NCI-H128 (cell line): Measurements from ENCODE around the gene TRIM69.
"Not testable (repeated sequence)": the region's sequence is repeated elsewhere in the genome, so short reads cannot be mapped to it uniquely, and the experiment has no call there.

Experiments
- DNase-seq: peaks from one replicate; lab custom pipeline; 2025; ENCODE audit not compliant: unreplicated experiment; lab: John Stamatoyannopoulos, UW

Gene TRIM69

DNA sequence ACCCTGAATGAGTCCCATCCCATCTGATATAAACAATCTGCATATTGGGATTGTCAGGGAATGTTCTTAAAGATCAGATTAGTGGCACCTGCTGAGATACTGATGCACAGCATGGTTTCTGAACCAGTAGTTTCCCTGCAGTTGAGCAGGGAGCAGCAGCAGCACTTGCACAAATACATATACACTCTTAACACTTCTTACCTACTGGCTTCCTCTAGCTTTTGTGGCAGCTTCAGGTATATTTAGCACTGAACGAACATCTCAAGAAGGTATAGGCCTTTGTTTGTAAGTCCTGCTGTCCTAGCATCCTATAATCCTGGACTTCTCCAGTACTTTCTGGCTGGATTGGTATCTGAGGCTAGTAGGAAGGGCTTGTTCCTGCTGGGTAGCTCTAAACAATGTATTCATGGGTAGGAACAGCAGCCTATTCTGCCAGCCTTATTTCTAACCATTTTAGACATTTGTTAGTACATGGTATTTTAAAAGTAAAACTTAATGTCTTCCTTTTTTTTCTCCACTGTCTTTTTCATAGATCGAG is 20.5 kb upstream of the TRIM69 start:
- DNase-seq = no peak

DNA sequence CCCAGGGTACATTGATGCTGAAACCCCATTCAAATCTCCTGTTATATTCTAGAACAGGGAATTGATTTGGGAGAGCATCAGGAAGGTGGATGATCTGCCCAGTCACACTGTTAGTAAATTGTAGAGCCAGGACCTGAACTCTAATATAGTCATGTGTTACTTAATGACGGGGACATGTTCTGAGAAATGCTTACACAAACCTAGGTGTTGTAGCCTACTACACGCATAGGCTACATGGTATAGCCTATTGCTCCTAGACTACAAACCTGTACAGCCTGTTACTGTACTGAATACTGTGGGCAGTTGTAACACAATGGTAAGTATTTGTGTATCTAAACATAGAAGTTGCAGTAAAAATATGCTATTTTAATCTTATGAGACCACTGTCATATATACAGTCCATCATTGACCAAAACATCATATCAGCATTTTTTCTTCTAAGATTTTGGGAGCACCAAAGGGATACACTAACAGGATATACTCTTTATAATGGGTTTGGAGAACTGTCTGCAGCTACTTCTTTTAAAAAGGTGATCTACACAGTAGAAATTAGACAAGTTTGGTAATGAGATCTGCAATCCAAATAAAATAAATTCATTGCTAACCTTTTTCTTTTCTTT is 19.2 kb upstream of the TRIM69 start:
- no peak for DNase-seq

DNA sequence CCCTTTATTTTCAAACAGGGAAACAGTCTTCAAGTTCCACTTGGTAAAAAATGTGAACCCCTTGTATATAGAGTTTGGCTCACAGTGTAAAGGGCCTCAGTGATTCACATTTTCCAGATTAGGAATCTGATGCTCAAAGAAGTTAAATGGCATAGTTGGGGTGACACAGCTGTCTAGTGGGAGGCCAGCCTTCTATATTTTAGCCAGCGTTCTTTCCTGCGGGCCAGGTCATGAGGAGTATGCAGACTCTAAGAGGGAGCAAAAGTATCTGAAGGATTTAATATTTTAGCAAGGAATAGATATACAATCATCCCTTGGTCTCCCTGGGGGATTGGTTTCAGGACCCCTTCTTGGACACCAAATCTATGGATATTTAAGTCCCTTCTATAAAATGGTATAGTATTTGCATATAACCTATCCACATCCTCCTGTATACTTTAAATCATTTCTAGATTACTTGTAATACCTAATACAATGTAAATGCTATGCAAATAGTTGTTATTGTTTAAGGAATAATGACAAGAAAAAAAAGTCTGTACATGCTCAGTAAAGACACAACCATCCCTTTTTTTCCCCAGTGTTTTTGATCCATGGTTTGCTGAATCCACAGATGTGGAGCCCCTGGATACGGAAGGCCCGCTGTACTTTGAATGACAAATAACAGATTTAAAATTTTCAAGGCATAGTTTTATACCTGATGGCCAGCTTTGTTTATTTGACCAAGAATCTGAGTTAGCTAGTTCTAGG is 18.0 kb upstream of the TRIM69 start:
- no peak for DNase-seq

DNA sequence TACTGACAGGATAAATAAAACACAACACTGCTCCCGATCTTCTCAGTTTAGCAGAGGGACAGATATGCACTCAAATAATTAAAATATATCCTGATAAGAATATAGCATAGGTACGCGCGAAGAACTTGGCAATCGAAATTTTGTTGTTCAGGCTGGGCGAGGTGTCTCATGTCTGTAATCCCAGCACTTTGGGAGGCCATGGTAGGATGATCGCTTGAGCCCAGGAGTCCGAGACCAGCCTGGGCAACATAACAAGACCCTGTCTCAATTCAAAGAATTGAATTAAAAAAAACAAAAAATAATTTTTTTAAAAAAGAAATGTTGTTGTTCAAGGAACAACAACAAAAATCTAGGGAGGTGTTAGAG is 17.4 kb upstream of the TRIM69 start:
- DNase-seq = no peak

DNA sequence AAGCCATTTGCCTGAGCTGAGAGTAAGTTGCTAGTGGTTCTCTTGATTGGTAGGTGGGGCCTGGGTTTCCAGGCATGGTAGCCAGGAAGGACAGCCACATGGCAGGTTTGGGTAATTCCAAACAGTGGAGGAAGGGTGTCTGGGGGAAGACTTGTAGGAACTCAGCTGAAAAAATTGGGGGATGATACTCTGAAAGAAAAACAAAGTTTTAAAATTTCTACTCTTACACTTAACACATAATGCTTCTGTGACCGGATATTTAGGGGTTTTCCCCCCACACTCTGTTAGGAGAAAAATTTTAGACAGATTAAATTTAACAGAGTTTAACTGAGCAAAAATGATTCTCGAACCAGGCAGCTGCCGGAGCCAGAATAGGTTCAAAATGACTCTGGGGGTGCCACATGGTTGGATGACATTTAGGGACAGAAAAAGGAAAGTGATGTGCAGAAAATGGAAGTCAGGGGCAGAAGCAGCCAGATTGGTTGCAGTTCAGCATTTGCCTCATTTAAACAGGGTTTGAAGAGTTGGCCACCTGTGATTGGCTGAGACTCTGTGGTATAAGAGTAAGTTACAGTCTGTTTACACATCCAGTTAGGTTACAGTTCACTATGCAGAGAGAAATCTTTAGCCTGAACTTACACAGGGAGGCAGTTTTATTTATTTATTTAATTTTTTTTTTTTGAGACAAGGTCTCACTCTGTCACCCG is 16.9 kb upstream of the TRIM69 start:
- no peak for DNase-seq

DNA sequence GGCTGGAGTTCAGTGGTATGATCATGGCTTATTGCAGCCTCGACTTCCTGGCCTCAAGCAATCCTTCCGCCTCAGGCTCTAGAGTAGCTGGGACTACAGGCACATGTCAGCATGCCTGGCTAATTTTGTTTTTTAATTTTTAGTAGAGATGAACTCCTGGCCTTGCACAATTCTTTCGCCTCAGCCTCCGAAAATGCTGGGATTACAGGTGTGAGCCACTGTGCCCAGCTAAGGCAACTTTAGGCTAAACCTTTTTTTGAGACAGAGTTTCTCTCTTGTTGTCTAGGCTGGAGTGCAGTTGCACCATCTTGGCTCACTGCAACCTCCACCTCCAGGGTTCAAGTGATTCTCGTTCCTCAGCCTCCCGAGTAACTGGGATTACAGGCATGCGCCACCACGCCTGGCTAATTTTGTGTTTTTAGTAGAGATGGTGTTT is 16.3 kb upstream of the TRIM69 start:
- not testable (repeated sequence) for DNase-seq

DNA sequence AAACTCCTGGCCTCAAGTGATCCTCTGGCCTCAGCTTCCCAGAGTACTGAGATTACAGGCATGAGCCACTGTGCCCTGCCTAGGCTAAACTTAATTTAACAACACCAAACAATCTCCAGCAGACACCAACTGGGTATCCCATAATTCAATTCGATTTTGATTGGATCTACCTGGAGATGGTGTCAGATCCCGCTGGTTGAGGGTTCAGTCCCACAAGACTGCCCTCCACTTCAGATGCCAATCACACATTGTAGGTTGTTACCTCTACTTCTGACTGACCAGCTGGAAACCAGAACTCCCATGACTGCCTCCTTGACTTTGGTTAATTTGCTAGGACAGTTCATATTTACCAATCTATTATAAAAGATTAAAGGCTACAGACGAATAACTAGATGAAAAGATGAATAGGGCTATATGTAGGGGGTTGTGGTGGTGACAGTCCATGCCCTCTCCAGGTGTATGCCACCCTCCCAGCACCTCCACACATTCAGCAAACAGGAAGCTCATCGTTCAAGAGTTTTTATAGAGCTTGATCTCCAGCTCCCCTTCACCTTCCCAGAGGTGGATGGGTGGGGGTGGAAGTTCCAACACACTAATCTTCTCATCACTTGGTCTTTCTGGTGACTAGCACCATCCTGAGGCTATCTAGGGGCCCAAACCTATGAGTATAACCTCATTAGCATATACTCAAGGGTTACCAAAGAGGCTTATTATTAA is 15.7 kb upstream of the TRIM69 start:
- DNase-seq = no peak

DNA sequence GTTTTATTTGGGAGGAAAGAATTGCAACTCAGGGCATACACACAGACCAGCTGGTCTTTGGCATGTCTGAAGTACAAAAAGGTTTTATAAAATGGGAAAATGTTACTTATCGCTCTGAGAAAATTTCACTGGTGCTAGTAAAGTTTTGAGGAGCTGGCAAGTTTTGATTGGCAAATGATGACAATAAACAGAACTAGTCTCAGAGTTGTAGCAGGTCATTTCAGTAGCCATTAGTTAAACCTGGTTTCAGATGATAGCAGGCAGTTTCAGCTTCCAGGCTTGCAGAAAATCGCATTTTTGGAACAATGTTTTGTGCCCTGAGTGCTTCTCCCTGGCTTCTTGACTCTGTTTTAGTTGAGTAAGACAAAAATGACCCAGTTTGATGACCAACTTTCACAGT is 14.3 kb upstream of the TRIM69 start:
- no peak for DNase-seq

DNA sequence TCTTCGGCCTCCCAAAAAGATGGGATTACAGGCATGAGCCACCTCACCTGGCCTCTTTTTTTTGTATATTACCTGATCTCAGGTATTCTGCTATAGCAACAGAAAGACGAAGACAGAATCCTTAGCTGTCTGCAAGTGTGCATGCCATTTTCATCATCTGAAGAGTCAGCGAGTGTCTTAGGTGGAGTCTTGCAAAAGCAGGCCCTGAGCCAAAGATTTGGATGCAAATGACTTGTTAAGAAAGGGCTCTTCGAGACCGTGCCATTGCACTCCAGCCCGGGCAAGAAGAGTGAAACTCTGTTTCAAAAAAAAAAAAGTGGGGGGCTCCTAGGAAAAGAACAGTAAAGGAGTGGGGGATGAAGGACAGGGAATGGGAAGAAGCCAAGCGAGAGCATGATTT is 10.2 kb upstream of the TRIM69 start:
- no peak for DNase-seq

DNA sequence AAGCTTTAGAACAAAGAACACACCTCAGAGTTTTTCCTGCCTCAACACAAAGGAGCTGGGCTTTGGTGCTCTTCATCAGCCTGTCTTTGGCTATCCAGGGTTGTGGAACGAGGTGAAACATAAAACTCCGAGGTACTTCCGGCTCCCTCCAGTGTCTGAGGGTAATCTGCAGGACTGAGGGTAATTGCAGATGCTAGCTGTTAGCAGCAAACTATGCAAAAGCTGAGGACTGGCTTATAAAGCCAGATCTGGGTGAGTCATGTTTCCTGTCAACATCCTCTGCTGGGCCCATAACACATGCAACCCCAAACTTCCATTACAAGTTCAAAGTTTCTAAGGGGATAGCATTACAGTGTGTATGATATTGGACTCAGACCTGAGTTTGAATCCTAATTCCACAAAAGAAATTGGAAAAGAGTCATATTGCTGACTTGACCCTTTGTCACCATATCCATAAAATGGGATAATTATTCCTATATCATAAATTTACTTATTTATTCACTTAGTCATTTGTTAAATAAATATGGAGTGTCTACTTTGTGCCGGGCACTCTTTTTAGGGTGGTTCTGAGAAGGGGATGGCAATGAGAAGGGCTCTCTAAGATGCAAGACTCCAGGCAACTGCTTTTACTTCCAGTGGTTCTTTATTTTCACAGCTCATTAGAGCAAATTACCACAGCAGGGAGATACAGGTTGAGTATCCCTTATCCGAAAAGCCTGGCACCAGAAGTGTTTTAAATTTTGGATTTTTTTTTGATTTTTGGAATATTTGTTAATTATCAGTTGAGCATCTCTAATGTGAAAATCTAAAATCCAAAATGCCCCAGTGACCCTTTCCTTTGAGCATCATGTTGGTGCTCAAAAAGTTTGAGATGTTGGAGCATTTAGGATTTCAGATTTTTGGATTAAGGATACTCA is 9.5 kb upstream of the TRIM69 start:
- no peak for DNase-seq

DNA sequence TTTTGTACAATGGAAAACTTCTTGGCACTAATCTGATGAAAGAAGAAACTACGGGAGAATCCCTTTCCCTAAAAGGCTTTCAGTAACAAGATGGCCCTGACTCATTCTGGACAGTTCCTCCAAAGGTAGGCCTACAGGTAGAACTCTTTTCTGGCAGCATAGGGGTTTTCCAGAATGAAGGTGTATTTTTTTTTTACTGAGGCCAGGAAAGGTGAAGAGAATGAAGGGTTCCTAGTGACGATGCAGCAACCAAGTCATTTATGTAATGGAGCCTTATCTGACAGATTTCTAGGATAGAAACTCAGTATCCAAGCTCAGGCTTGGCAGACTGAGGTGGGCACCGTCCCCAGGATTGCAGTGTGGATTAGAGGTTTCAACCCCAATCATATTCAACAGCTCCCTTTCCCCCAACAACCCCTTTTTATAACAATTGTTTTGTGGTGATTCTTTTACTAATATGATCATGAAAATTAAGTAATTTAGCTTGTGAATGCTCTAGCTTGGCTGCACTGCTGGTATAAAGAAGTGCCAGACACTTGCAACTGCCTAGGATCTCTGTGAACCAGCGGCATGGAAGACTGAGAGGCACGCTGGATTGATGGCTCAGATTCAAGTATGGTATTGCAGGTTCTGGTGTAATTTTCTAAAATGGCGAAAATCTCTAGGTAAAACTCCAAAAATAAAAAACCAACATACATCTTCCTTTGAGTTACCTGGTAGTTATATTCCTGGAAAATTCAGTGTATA is 8.7 kb upstream of the TRIM69 start:
- DNase-seq = no peak

DNA sequence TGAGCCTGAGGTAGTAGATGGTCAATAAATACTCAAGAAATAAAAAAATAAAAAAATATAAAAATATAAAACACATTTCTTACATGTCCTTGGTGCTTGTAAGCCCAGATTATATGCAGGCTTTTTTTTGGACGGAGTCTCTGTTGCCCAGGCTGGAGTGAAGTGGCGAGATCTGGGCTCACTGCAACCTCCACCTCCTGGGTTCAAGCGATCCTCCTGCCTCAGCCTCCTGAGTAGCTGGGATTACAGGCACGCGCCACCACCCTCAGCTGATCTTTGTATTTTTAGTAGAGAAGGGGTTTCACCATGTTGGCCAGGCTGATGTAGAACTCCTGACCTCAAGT is 8.1 kb upstream of the TRIM69 start:
- DNase-seq = not testable (repeated sequence)

DNA sequence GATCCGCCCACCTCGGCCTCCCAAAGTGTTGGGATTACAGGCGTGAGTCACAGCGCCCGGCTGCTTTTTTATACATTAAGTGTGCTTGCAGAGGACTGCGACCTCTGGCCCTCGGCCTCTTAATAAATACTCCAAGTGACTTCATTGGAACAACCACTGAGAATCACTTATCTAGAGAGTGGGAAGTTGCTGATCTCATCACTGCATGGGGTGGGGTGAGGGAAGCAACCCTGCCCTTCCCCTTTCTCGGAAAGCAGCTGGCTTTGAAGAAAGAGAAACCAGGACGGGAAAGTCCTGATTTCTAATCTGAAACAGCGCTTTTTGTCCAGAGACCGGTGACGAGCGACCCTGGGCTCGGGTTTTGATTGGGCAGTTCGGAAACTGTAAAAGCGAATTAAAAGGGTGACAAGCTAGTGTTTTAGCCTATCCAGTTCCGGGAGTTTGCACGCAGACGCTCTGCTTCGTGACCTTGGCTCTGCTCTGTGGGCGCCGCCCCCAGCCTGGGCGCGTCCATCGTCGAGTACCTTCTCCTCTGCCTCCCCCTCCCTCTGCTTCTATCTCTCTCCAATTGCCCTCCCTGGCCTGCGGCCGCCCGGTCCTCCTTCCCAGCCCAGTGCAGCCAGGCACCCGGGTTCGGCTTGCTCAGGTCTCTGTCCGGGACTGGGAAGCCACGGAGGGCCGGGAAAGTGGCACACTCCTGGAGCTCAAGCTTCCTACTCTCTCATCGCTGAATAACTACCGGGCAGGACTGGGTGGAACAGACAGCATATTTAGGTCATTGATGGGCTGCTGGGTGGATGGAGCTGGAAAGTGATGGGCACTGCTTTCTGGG is 7.5 kb upstream of the TRIM69 start:
- DNase-seq = peak; percentile 83

DNA sequence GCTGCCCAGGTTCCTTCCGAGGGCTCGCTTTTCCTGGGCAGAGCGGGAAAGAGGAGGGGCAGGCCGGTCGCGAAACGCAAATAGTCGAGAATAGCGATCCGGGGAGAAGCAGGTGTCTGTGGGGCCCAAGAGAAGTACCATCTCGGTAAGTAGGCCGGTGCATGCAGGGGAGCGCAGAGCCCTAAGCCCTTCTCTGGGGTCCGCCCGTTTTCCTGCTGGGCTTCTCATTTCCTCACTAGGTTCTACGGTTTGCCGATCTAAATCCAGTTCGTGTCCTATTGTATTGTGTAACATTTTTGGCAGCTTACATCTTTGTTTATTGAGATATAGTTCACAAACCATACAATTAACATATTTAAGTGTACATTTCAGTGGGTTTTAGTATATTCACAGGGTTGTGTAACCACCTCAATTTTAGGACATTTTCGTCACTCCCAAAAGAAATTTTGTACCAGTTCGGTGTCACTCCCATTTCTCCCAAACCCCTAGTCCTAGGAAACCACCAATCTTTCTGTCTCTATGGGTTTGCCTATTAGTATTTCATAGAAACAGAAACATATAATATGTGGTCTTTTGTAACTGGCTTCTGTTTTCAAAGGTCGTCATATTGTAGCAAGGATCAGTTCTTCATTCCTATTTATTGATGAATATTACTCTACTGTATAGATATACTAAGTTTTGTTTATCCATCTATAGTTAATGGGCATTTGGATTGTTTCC is 6.8 kb upstream of the TRIM69 start:
- DNase-seq = no peak

DNA sequence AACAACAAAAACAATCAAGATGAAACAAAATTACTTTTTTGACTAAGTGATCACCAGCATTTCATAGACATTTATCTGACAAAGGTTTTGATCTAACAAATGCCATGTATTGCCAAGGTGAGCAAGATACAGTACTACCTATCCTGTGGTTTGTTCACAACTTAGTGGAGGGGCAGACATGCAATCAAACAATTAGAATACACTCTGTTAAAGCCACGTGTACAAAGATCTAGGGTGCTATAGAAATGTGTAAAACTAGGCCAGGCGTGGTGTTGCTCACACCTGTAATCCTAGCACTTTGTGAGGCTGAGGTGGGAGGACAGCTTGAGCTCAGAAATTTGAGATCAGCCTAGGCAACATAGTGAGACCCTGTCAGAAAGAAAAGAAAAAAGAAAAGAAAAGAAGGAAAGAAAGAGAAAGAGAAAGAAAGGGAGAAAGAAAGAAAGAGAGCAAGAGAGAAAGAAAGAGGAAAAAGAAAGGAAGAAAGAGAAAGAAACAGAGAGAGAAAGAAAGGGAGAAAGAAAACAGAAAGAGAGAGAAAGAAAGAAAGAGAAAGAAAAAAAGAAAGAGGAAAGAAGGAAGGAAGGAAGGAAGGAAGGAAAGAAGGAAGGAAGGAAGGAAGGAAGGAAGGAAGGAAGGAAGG is 1.4 kb upstream of the TRIM69 start:
- no peak for DNase-seq

DNA sequence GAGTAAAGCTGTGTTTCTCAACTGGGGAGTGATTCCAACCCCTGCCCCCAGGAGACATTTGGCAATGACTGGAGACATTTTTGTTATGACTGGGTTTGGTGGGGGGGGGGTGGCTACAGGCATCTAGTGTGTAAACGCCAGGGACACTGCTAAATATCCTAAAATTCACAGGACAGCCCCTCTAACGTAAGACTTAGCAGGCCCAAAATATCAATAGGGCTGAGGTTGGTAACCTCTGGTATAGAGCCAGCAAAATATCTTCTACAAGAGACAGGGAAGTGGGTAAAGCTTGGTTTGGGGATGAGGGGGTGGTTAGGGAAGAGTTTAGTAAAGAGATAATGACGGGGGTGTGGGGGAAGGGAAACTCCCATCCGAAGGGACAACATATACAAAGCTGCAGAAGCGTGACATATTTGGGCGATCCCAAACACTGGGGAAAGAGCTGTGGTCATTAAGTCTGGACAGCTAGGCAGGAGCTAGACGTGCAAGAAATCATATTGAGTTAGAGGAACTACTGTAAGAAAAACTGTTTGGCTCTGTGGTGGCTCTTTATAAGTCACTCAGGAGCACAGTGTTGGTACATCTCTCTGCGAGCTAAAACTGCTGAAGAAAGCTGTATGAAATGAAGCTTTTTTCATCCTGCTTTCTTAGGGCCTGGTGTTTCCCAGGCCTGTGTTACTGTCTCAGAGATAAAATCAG is 697 bp upstream of the TRIM69 start:
- DNase-seq = no peak

DNA sequence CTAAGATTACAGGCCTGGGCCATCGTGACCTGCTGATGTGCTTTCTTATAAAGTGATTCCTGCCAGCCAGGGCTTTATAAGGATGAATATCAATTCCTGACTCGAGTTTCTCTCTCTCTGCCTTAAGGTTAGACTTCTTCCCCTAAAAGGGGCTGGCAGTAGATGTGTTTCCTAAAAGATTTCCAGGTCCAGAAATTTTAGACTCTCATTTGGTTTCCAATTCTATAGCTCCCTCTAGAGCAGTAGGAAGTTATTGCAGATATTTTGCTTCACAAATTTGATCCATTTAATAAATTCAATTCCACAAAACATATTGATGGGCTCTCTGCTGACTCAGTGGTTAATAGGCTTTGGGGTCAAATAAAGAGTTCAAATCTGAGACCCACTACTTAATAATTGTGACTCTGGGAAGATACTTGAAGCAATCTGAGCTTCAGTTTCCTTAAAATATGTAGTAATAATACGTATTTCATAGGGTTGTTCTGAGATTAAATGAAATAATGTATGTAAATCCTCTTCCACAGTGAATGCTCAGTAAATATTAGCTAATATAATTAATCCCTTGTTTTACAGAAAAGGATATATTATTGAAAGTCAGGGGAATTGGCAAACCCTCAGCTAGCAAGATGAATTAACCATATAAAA is 2.1 kb downstream of the TRIM69 start:
- no peak for DNase-seq
